ENCODE data around the gene ARHGAP32. TPM values are rescaled to one million over a fixed set of nuclear protein-coding genes. Genes with fewer than 3 reads are reported as not detected.

ARHGAP32 gene
- total RNA-seq, 1 experiment from 2014 or later: 54.0 TPM

GRCh38 chr11:129093283-129093682, 98.8 kb downstream of the ARHGAP32 start:
- CTCF ChIA-PET: no interaction called here
- peaks cover 14% of the 10 kb centered on the region for H3K4me1 ChIP-seq
- Mint-ChIP-seq H3K27me3 (ENCODE audit: insufficient read depth, unreplicated experiment) (no peaks in the 10 kb centered on the region), H3K4me3 (ENCODE audit: unreplicated experiment) (no peak overlapping the region), H3K27ac (ENCODE audit: unreplicated experiment) (no peak overlapping the region), H3K9me3 (ENCODE audit: unreplicated experiment) (peaks cover 14% of the 10 kb centered on the region), H3K36me3 (ENCODE audit: insufficient read depth, unreplicated experiment) (no peaks in the 10 kb centered on the region), H3K4me1 (ENCODE audit: low read depth, unreplicated experiment) (peaks cover 5% of the 10 kb centered on the region)
- peaks cover 9% of the 10 kb centered on the region for H3K9me3 ChIP-seq
- H3K36me3 ChIP-seq (ENCODE audit: control insufficient read depth, insufficient read depth, low read length): no peaks in the 10 kb centered on the region
- no peak overlapping the region for H3K4me3 ChIP-seq (ENCODE audit: low read depth, low read length)
- H3K27me3 ChIP-seq (replicated peaks; ENCODE audit: control insufficient read depth, insufficient read depth, low read length): no peaks in the 10 kb centered on the region
- POLR2A ChIA-PET: no interaction called here
- intact Hi-C loops (cut with micrococcal nuclease; ENCODE audit: unreplicated experiment): no loop called here
- no TSS peak for BruUV-seq (replicated peaks)
- no peak for DNase-seq
- TF ChIP-seq CTCF (IDR thresholded peaks at IDR 0.05; ENCODE audit: insufficient read depth in 1 of 2, low read depth in 1 of 2, low read length in 1 of 2, severe bottlenecking in 1 of 2, unreplicated experiment in 1 of 2): no peak

- Histone ChIP-seq H3K4me3 (ENCODE audit: low read depth, low read length) (no peak overlapping the region), H3K9me3 (no peaks in the 10 kb centered on the region), H3K4me1 (peaks cover 14% of the 10 kb centered on the region), H3K27me3 (replicated peaks; ENCODE audit: control insufficient read depth, insufficient read depth, low read length) (no peaks in the 10 kb centered on the region), H3K36me3 (ENCODE audit: control insufficient read depth, insufficient read depth, low read length) (no peaks in the 10 kb centered on the region)
- DNase-seq: no peak
- peaks cover 16% of the 10 kb centered on the region for H3K36me3 Mint-ChIP-seq (ENCODE audit: insufficient read depth, unreplicated experiment)
- peaks cover 5% of the 10 kb centered on the region for H3K4me1 Mint-ChIP-seq (ENCODE audit: low read depth, unreplicated experiment)
- H3K4me3 Mint-ChIP-seq (ENCODE audit: unreplicated experiment): no peak overlapping the region
- POLR2A ChIA-PET: no interaction called here
- H3K9me3 Mint-ChIP-seq (ENCODE audit: unreplicated experiment): peaks cover under 1% of the 10 kb centered on the region
- no peak overlapping the region for H3K27ac Mint-ChIP-seq (ENCODE audit: unreplicated experiment)
- intact Hi-C loops (cut with micrococcal nuclease; ENCODE audit: unreplicated experiment): no loop called here
- no peak for TF ChIP-seq CTCF (IDR thresholded peaks at IDR 0.05; ENCODE audit: insufficient read depth in 1 of 2, low read depth in 1 of 2, low read length in 1 of 2, severe bottlenecking in 1 of 2, unreplicated experiment in 1 of 2)
- CTCF ChIA-PET: no interaction called here
- H3K27me3 Mint-ChIP-seq (ENCODE audit: insufficient read depth, unreplicated experiment): no peaks in the 10 kb centered on the region
- no TSS peak for BruUV-seq (replicated peaks)
Observed at GRCh38 chr11:129090056-129090455, 102.1 kb downstream of the ARHGAP32 start.

GRCh38 chr11:129089279-129089678, 102.8 kb downstream of the ARHGAP32 start:
- intact Hi-C loops (cut with micrococcal nuclease; ENCODE audit: unreplicated experiment): no loop called here
- H3K4me3 Mint-ChIP-seq (ENCODE audit: unreplicated experiment): no peak overlapping the region
- DNase-seq: no peak
- peaks cover 5% of the 10 kb centered on the region for H3K4me1 Mint-ChIP-seq (ENCODE audit: low read depth, unreplicated experiment)
- H3K9me3 ChIP-seq: no peaks in the 10 kb centered on the region
- peaks cover 8% of the 10 kb centered on the region for H3K9me3 Mint-ChIP-seq (ENCODE audit: unreplicated experiment)
- ChIA-PET CTCF (interaction anchor here (0.7 kb wide), 1 partner anchor 631 kb away, joined by 4 read pairs; no protein-coding TSS in a partner anchor), POLR2A (no interaction called here)
- no peaks in the 10 kb centered on the region for H3K27me3 ChIP-seq (replicated peaks; ENCODE audit: control insufficient read depth, insufficient read depth, low read length)
- H3K27me3 Mint-ChIP-seq (ENCODE audit: insufficient read depth, unreplicated experiment): no peaks in the 10 kb centered on the region
- peaks cover 14% of the 10 kb centered on the region for H3K4me1 ChIP-seq
- H3K4me3 ChIP-seq (ENCODE audit: low read depth, low read length): no peak overlapping the region
- no peak for TF ChIP-seq CTCF (IDR thresholded peaks at IDR 0.05; ENCODE audit: insufficient read depth in 1 of 2, low read depth in 1 of 2, low read length in 1 of 2, severe bottlenecking in 1 of 2, unreplicated experiment in 1 of 2)
- H3K36me3 ChIP-seq (ENCODE audit: control insufficient read depth, insufficient read depth, low read length): no peaks in the 10 kb centered on the region
- H3K27ac Mint-ChIP-seq (ENCODE audit: unreplicated experiment): no peak overlapping the region
- no TSS peak for BruUV-seq (replicated peaks)
- peaks cover 20% of the 10 kb centered on the region for H3K36me3 Mint-ChIP-seq (ENCODE audit: insufficient read depth, unreplicated experiment)
